Fibroblast of lung (primary cell): Measurements from ENCODE around the gene MINDY1.

ENCODE experiments used
- EZH2 ChIP-seq: IDR thresholded peaks from 2 replicates; pipeline ENCODE4 v1.5.1; 2012; ENCODE audit warnings: low read length, control low read depth, mild to moderate bottlenecking; ENCODE audit errors: missing control alignments
- TF ChIP-seq, protein P1 (sequence below), 2 donors: IDR thresholded peaks in 1 of 2; conservative IDR thresholded peaks in 1 of 2; 1 replicate in 1 of 2; 2 replicates in 1 of 2; pipeline ENCODE4 v1.5.1; 2011 to 2012; ENCODE audit warnings: low read length in 2 of 2, control low read depth in 1 of 2, inconsistent platforms in 1 of 2, low read depth in 1 of 2, mild to moderate bottlenecking in 1 of 2

DNA sequence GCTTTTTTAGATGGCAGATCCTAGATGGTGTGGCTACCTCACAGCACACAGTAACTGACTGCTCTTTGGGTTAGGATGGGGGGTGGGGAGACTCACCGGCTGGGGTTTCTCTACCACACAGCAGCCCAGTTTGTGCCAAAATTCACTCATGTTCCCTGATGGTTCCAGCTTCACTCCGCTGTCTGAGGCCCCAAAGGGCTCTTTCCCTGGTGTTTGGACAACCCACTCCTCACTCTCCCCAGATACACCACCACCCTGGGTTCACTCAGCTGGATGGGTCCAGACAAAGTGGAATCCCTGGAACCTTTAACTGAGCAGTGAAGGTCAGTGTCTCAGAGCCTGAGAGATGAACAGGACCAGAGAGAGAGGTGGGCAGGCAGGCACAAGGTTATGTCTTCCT, 48.9 kb upstream of the MINDY1 start:
- TF ChIP-seq, protein P1, sequence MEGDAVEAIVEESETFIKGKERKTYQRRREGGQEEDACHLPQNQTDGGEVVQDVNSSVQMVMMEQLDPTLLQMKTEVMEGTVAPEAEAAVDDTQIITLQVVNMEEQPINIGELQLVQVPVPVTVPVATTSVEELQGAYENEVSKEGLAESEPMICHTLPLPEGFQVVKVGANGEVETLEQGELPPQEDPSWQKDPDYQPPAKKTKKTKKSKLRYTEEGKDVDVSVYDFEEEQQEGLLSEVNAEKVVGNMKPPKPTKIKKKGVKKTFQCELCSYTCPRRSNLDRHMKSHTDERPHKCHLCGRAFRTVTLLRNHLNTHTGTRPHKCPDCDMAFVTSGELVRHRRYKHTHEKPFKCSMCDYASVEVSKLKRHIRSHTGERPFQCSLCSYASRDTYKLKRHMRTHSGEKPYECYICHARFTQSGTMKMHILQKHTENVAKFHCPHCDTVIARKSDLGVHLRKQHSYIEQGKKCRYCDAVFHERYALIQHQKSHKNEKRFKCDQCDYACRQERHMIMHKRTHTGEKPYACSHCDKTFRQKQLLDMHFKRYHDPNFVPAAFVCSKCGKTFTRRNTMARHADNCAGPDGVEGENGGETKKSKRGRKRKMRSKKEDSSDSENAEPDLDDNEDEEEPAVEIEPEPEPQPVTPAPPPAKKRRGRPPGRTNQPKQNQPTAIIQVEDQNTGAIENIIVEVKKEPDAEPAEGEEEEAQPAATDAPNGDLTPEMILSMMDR (conservative IDR thresholded peaks at IDR 0.05 in 1 of 2, IDR thresholded peaks at IDR 0.05 in 1 of 2; ENCODE audit: low read depth in 1 of 2, low read length in 2 of 2), result no peak
- TF ChIP-seq EZH2, result no peak
